Smooth muscle cell (in vitro differentiated cells): ENCODE results near the gene ZNF341. TPM values are rescaled to one million over a fixed set of nuclear protein-coding genes. Genes with fewer than 3 reads are reported as not detected.

Source experiments
- DNase-seq: peaks from one replicate; lab custom pipeline; 2025; ENCODE audit not compliant: unreplicated experiment; lab: John Stamatoyannopoulos, UW
- H2AFZ ChIP-seq: fragments of 200-600 bp; sonication (generic); 2 replicates; pipeline ENCODE4 v1.6.0; 2016; ENCODE audit warnings: antibody characterized with exemption, low read depth, mild to moderate bottlenecking
- H3F3A ChIP-seq: fragments of 200-600 bp; sonication (generic); 2 replicates; pipeline ENCODE4 v1.6.0; 2017; ENCODE audit warnings: antibody characterized with exemption, low read depth
- H3K27ac ChIP-seq: fragments of 200-600 bp; sonication (generic); 2 replicates; pipeline ENCODE4 v1.5.1; 2016; ENCODE audit warnings: low read depth, mild to moderate bottlenecking
- H3K27me3 ChIP-seq: fragments of 200-600 bp; sonication (generic); 2 replicates; pipeline ENCODE4 v1.6.1; 2016; ENCODE audit warnings: low read depth, mild to moderate bottlenecking
- H3K36me3 ChIP-seq: fragments of 200-600 bp; sonication (generic); 2 replicates; pipeline ENCODE4 v1.5.1; 2016; ENCODE audit warnings: low read depth
- H3K4me1 ChIP-seq: fragments of 200-600 bp; sonication (generic); 2 replicates; pipeline ENCODE4 v1.5.1; 2016; ENCODE audit warnings: low read depth
- H3K4me2 ChIP-seq: fragments of 200-600 bp; sonication (generic); 2 replicates; pipeline ENCODE4 v1.6.0; 2016; ENCODE audit warnings: mild to moderate bottlenecking
- H3K4me3 ChIP-seq: fragments of 200-600 bp; sonication (generic); 2 replicates; pipeline ENCODE4 v1.5.1; 2016; ENCODE audit warnings: mild to moderate bottlenecking
- H3K79me2 ChIP-seq: fragments of 200-600 bp; sonication (generic); 2 replicates; pipeline ENCODE4 v1.6.0; 2016; ENCODE audit warnings: low read depth, mild to moderate bottlenecking
- H3K9ac ChIP-seq: fragments of 200-600 bp; sonication (generic); 2 replicates; pipeline ENCODE4 v1.6.0; 2016; ENCODE audit warnings: low read depth
- H3K9me3 ChIP-seq: fragments of 200-600 bp; sonication (generic); replicated peaks from 2 replicates; pipeline ENCODE4 v1.5.1; 2016; ENCODE audit warnings: low read depth
- H4K20me1 ChIP-seq: fragments of 200-600 bp; sonication (generic); 2 replicates; pipeline ENCODE4 v1.6.0; 2016; ENCODE audit warnings: low read depth
- WGBS: methylation state at CpG from one replicate; pipeline ENCODE4 v1.1.7; 2016; ENCODE audit warnings: low lambda C conversion rate; 5-methylcytosine and 5-hydroxymethylcytosine counted together
- polyA plus RNA-seq: library from polyadenylated mRNA; unstranded; fragments of >200 nt; fragmentation: Nextera tagmentation; extraction: Ambion mirVana; gene quantifications from 2 replicates; pipeline ENCODE4 v1.2.1, GENCODE V29; 2016
- total RNA-seq: library from RNA; depleted of rRNA; stranded (reverse); fragments of >200 nt; gene quantifications from 2 replicates; pipeline ENCODE4 v1.2.3, GENCODE V29; 2014
- TF ChIP-seq, protein P1 (sequence below): fragments of 200-600 bp; sonication (generic); IDR thresholded peaks from 2 replicates; pipeline ENCODE4 v1.5.1; 2017; ENCODE audit warnings: borderline replicate concordance, mild to moderate bottlenecking, antibody characterized with exemption; ENCODE audit not compliant: insufficient read depth, poor library complexity, severe bottlenecking

The ZNF341 gene
- total and polyA plus RNA-seq, 2 experiments from 2014 or later, result 1.2 to 2.0 TPM

DNA sequence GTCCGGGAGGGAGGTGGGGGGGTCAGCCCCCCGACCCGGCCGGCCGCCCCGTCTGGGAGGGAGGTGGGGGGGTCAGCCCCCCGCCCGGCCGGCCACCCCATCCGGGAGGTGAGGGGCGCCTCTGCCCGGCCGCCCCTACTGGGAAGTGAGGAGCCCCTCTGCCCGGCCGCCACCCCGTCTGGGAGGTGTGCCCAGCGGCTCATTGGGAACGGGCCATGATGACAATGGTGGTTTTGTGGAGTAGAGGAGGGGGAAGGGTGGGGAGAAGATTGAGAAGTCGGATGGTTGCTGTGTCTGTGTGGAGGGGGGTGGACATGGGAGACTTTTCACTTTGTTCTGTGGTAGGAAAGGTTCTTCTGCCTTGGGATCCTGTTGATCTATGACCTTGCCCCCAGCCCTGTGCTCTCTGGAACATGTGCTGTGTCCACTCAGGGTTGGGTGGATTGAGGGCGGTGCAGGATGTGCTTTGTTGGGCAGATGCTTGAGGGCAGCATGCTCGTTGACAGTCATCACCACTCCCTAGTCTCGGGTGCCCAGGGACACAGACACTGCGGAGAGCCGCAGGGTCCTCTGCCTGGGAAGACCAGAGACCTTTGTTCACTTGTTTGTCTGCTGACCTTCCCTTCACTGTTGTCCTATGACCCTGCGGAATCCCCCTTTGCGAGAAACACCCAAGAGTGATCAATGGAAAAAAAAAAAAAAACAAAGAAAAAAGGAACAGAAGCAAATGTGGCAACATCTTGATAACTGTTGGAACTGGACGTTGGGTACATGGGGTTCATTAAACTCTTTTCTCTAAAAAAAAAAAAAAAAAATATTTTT lies 30.0 kb upstream of the ZNF341 start:
- Histone ChIP-seq H3K36me3 (no peaks in the 10 kb centered on the region), H3K27ac (no peak overlapping the region), H2AFZ (no peak overlapping the region), H3K9me3 (no peaks in the 10 kb centered on the region), H3K27me3 (no peaks in the 10 kb centered on the region), H3K4me1 (no peaks in the 10 kb centered on the region), H4K20me1 (no peaks in the 10 kb centered on the region), H3K9ac (no peak overlapping the region), H3K79me2 (no peaks in the 10 kb centered on the region), H3K4me2 (no peak overlapping the region), H3K4me3 (no peak overlapping the region), H3F3A (peaks cover 5% of the 10 kb centered on the region)
- DNase-seq, result no peak
- TF ChIP-seq, protein P1, sequence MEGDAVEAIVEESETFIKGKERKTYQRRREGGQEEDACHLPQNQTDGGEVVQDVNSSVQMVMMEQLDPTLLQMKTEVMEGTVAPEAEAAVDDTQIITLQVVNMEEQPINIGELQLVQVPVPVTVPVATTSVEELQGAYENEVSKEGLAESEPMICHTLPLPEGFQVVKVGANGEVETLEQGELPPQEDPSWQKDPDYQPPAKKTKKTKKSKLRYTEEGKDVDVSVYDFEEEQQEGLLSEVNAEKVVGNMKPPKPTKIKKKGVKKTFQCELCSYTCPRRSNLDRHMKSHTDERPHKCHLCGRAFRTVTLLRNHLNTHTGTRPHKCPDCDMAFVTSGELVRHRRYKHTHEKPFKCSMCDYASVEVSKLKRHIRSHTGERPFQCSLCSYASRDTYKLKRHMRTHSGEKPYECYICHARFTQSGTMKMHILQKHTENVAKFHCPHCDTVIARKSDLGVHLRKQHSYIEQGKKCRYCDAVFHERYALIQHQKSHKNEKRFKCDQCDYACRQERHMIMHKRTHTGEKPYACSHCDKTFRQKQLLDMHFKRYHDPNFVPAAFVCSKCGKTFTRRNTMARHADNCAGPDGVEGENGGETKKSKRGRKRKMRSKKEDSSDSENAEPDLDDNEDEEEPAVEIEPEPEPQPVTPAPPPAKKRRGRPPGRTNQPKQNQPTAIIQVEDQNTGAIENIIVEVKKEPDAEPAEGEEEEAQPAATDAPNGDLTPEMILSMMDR, result no peak
- 95% methylated on average over 14 of the region's 27 CpGs for WGBS

DNA sequence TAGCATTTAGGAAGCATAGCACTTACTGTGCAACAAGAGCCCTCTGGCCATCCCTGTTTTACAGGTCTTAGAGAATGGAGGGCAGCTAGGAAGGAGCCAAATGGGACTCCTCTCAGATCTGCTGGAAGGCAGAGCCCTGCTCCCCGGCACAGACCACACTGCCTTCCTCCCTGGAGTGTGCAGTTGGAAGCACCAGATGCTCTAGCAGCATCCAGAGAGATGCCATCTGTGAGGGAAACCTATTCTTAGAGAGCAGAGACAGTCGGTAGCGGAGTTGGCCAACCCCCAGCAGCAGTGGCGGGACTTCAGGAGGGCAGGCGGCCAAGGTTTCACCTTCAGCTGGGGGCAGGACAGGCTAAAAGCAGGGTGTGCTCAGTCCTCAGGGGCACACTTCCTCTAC lies 28.9 kb upstream of the ZNF341 start:
- H3K79me2 ChIP-seq, result no peaks in the 10 kb centered on the region
- no peak overlapping the region for H3K27ac ChIP-seq
- H3K36me3 ChIP-seq, result no peaks in the 10 kb centered on the region
- no peak overlapping the region for H3K4me3 ChIP-seq
- WGBS, result 95% methylated on average over 5 of the region's 5 CpGs
- H3K9me3 ChIP-seq, result no peaks in the 10 kb centered on the region
- no peaks in the 10 kb centered on the region for H3K4me1 ChIP-seq
- H3K4me2 ChIP-seq, result no peak overlapping the region
- H2AFZ ChIP-seq, result no peak overlapping the region
- DNase-seq, result no peak
- no peaks in the 10 kb centered on the region for H4K20me1 ChIP-seq
- no peaks in the 10 kb centered on the region for H3F3A ChIP-seq
- H3K27me3 ChIP-seq, result no peaks in the 10 kb centered on the region
- no peak overlapping the region for H3K9ac ChIP-seq
- TF ChIP-seq, protein P1, result no peak

DNA sequence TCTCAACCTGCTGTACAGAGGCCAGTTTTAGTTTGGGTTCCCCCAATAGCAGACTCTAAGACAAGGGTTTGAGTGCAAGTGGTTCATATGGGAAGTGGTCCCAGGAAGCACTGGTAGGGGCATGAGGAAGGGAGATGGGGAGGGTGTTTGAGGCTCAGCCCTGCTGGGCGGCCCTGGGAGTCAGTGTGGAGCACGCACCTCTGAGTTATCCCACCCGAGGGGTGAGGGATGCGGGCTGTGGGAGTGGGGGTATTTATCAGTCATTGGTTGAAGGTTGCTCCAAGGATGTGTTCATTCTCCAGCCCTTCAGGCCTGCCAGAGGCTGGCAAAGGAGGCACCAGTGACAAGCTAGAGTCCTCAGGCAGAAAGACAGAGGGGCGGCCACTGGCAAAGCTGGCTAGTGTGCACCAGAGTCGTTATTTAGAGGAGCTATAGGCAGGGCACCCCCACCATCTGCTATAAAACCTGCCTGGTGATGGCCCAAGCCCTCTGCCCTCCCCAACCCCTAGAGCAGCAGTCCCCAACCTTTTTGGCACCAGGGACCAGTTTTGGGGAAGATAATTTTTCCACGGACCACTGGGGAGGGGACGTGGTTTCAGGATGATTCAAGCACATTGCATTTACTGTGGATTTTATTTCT lies 28.2 kb upstream of the ZNF341 start:
- Histone ChIP-seq H3K9ac (no peak overlapping the region), H4K20me1 (no peaks in the 10 kb centered on the region), H3F3A (no peaks in the 10 kb centered on the region), H3K4me1 (no peaks in the 10 kb centered on the region), H2AFZ (no peak overlapping the region), H3K79me2 (no peaks in the 10 kb centered on the region), H3K27me3 (no peaks in the 10 kb centered on the region), H3K9me3 (no peaks in the 10 kb centered on the region), H3K4me3 (no peak overlapping the region), H3K27ac (no peak overlapping the region), H3K36me3 (no peaks in the 10 kb centered on the region), H3K4me2 (no peak overlapping the region)
- no peak for DNase-seq
- TF ChIP-seq, protein P1, result no peak
- 91% methylated on average over 8 of the region's 8 CpGs for whole genome bisulfite sequencing
